Measurements from ENCODE around the gene BNC2. TPM values are rescaled to one million over a fixed set of nuclear protein-coding genes. Genes with fewer than 3 reads are reported as not detected.

The BNC2 gene
- total and polyA plus RNA-seq, 2 of the 13 experiments (the other 11 are each of a cell fraction or from before 2014, with no cell fraction given): not detected

- peak; percentile 51; the same call in 1 of the 2 replicates for TF ChIP-seq SOX13 (IDR thresholded peaks at IDR 0.05)
- peak in 1 of 2 experiments; percentile 72; a peak in 2 of 4 replicates for TF ChIP-seq SOX13 (CRISPR knock-in tag; conservative IDR thresholded peaks at IDR 0.05 in 1 of 2, IDR thresholded peaks at IDR 0.05 in 1 of 2)
- no peak for TF ChIP-seq HDAC1 (CRISPR knock-in tag; IDR thresholded peaks at IDR 0.05)
- TF ChIP-seq ZNF674 (CRISPR knock-in tag; IDR thresholded peaks at IDR 0.05; ENCODE audit: low read depth): no peak
- TF ChIP-seq PITX1 (CRISPR knock-in tag; IDR thresholded peaks at IDR 0.05): no peak
- TF ChIP-seq ZNF891 (CRISPR knock-in tag; IDR thresholded peaks at IDR 0.05): no peak
- TF ChIP-seq ONECUT2 (CRISPR knock-in tag; IDR thresholded peaks at IDR 0.05): no peak
- no peak for TF ChIP-seq HNF1A (IDR thresholded peaks at IDR 0.05; ENCODE audit: low read depth)
- no peak for TF ChIP-seq HNF1A (CRISPR knock-in tag; IDR thresholded peaks at IDR 0.05; ENCODE audit: borderline replicate concordance)
- TF ChIP-seq POLR2AphosphoS5 (IDR thresholded peaks at IDR 0.05; ENCODE audit: low read depth, low read length): no peak
- no peak for TF ChIP-seq ZNF607 (CRISPR knock-in tag; IDR thresholded peaks at IDR 0.05; ENCODE audit: borderline replicate concordance)
- no peak for TF ChIP-seq ZNF543 (CRISPR knock-in tag; IDR thresholded peaks at IDR 0.05)
- no peak for TF ChIP-seq ZNF280B (CRISPR knock-in tag; IDR thresholded peaks at IDR 0.05; ENCODE audit: borderline replicate concordance)
- TF ChIP-seq IRF2 (CRISPR knock-in tag; IDR thresholded peaks at IDR 0.05): peak; percentile 51; the same call in 1 of the 2 replicates
- no peak for TF ChIP-seq ZBTB44 (CRISPR knock-in tag; IDR thresholded peaks at IDR 0.05)
- no peak for TF ChIP-seq RELA (CRISPR knock-in tag; IDR thresholded peaks at IDR 0.05)
- no peak for TF ChIP-seq ETV6 (CRISPR knock-in tag; conservative IDR thresholded peaks at IDR 0.05)
- TF ChIP-seq MAX (IDR thresholded peaks at IDR 0.05): peak; percentile 82
- TF ChIP-seq SYNCRIP (IDR thresholded peaks at IDR 0.05; ENCODE audit: insufficient read depth, low read depth, low read length): no peak
- TF ChIP-seq ZNF780A (CRISPR knock-in tag; IDR thresholded peaks at IDR 0.05): no peak
- TF ChIP-seq EEA1 (CRISPR knock-in tag; IDR thresholded peaks at IDR 0.05; ENCODE audit: borderline replicate concordance): no peak
- TF ChIP-seq ZNF33A (CRISPR knock-in tag; IDR thresholded peaks at IDR 0.05; ENCODE audit: borderline replicate concordance): no peak
- TF ChIP-seq SPEN (CRISPR knock-in tag; IDR thresholded peaks at IDR 0.05; ENCODE audit: low read depth): no peak
Observed at GRCh38 chr9:16413509-16414016, 456.9 kb downstream of the BNC2 start (continued).
